Gastrocnemius medialis (tissue), 4 donors: ENCODE measurements around the gene UBA6. TPM values are rescaled to one million over a fixed set of nuclear protein-coding genes. Genes with fewer than 3 reads are reported as not detected.

Experiments
- ATAC-seq, 2 donors: fragments of 150-250 bp; one replicate each; pipeline ENCODE4 v1.9.1; 2016
- DNase-seq, 2 donors: peaks; one replicate each; pipeline ENCODE4 v3.0.0-alpha.2; 2019
- H3K27ac ChIP-seq, 4 donors: fragments of 200-600 bp; sonication (generic); 1 replicate in 1 of 4; 2 replicates in 3 of 4; pipeline ENCODE4 v1.5.1; 2016 to 2018; ENCODE audit warnings: mild to moderate bottlenecking in 2 of 4, moderate library complexity in 1 of 4
- H3K27me3 ChIP-seq, 3 donors: fragments of 200-600 bp; sonication (generic) in 2 of 3; 1 replicate in 1 of 3; 2 replicates in 2 of 3; pipeline versions ENCODE4 v1.5.1 to v1.6.0; 2016 to 2019; ENCODE audit warnings: mild to moderate bottlenecking in 1 of 3, moderate library complexity in 1 of 3
- H3K36me3 ChIP-seq, 2 donors: fragments of 200-600 bp; sonication (generic) in 1 of 2; one replicate each; pipeline ENCODE4 v1.5.1; 2017 to 2018
- H3K4me1 ChIP-seq, 2 donors: fragments of 200-600 bp; sonication (generic) in 1 of 2; one replicate each; pipeline ENCODE4 v1.5.1; 2016 to 2017; ENCODE audit warnings: mild to moderate bottlenecking in 2 of 2
- H3K4me3 ChIP-seq, 4 donors: fragments of 200-600 bp; sonication (generic) in 3 of 4; 1 replicate in 1 of 4; 2 replicates in 3 of 4; pipeline ENCODE4 v1.5.1; 2016 to 2019; ENCODE audit warnings: mild to moderate bottlenecking in 2 of 4
- H3K9me3 ChIP-seq, 3 donors: fragments of 200-600 bp; sonication (generic) in 2 of 3; 1 replicate in 1 of 3; 2 replicates in 2 of 3; pipeline ENCODE4 v1.5.1; 2016 to 2019
- CTCF ChIP-seq, 5 experiments: fragments of 450-650 bp in 3 of 5; fragments of 200-600 bp in 2 of 5; sonication (generic) in 2 of 5; IDR thresholded peaks in 4 of 5; conservative IDR thresholded peaks in 1 of 5; 1 replicate in 4 of 5; 2 replicates in 1 of 5; pipeline ENCODE4 v1.5.1; 2016 to 2019; ENCODE audit warnings: antibody characterized with exemption in 5 of 5, mild to moderate bottlenecking in 3 of 5, moderate library complexity in 3 of 5
- POLR2A ChIP-seq, 2 donors: fragments of 450-650 bp; IDR thresholded peaks; one replicate each; pipeline ENCODE4 v1.6.1; 2017; ENCODE audit warnings: antibody characterized with exemption in 2 of 2, mild to moderate bottlenecking in 2 of 2, moderate library complexity in 2 of 2
- in situ Hi-C, 4 donors: fragments of 200-750 bp; cut with MboI; loops; one replicate each; pipeline versions ENCODE4 v1.15.0 to v1.8.0; 2017; ENCODE audit warnings: low sequenced_read_pairs in 4 of 4
- intact Hi-C: fragments of 100-400 bp; cut with DNase I; formaldehyde crosslinking; loops from one replicate; pipeline ENCODE4 v1.15.1; 2023; ENCODE audit warnings: low total_unique reads
- total RNA-seq, 4 donors: library from RNA; depleted of rRNA; stranded (reverse); fragments of >200 nt; gene quantifications; one replicate each; pipeline versions ENCODE4 v1.1.0 to v1.2.3, GENCODE V29; 2016

UBA6 gene
- total RNA-seq, 4 donors from 2014 or later: 38.9 to 103 (median 46.3) TPM

DNA sequence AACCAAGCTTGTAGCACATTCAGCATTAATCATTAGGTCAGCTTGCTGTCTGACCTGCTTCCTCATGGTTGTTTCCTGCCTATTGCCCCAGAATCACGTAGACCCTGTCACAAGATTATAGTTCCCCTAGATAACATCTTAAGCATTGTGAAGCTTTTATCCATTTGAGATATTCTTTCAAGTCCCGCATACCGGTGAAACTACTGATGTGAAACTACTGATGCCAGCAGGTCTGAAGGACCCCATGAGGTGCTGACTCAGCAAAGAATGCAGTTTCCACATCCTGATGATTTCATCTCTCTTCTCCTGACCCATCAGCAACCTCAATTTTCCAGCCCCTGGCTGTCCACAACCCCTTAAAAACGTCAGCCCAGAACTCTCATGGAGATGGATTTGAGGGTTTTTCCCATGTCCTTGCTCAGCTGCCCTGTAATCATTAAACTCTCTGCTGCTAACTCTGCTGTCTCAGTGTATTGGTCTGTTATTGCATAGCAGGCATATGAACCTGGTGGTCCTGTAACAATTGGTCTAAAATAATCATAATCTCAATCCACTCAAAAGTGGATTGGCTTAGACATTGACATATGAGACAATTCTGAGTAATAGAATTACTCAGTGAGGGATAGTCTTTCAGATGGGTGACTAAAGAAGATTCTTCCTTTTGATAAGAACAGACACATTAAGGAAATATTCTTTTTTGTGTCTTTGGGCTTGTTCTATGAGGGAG lies 26.3 kb upstream of the UBA6 start:
- DNase-seq (no peak), ATAC-seq (no peak)
- Histone ChIP-seq H3K36me3 (no peaks in the 10 kb centered on the region), H3K27ac (no peak overlapping the region), H3K9me3 (no peaks in the 10 kb centered on the region), H3K4me1 (no peaks in the 10 kb centered on the region), H3K4me3 (no peak overlapping the region), H3K27me3 (no peaks in the 10 kb centered on the region)
- in situ Hi-C loops (no loop called here), intact Hi-C loops (no loop called here)
- TF ChIP-seq POLR2A (IDR thresholded peaks at IDR 0.05): no peak

GRCh38 chr4:67725981-67726380 lies 25.0 kb upstream of the UBA6 start:
- H3K27me3 ChIP-seq: no peaks in the 10 kb centered on the region
- intact Hi-C loops (no loop called here), in situ Hi-C loops (no loop called here)
- TF ChIP-seq POLR2A (IDR thresholded peaks at IDR 0.05) (no peak), CTCF (IDR thresholded peaks at IDR 0.05 in 4 of 5, conservative IDR thresholded peaks at IDR 0.05 in 1 of 5) (no peak)
- DNase-seq: no peak
- H3K27ac ChIP-seq: no peak overlapping the region
- H3K9me3 ChIP-seq: no peaks in the 10 kb centered on the region
- no peaks in the 10 kb centered on the region for H3K4me1 ChIP-seq
- H3K36me3 ChIP-seq: no peaks in the 10 kb centered on the region
- no peak for ATAC-seq
- H3K4me3 ChIP-seq: no peak overlapping the region

GRCh38 chr4:67725132-67725531 lies 24.2 kb upstream of the UBA6 start:
- Histone ChIP-seq H3K27me3 (no peaks in the 10 kb centered on the region), H3K9me3 (no peaks in the 10 kb centered on the region), H3K4me1 (no peaks in the 10 kb centered on the region), H3K4me3 (no peak overlapping the region), H3K36me3 (no peaks in the 10 kb centered on the region), H3K27ac (no peak overlapping the region)
- in situ Hi-C loops: no loop called here
- no peak for ATAC-seq
- DNase-seq: no peak
- TF ChIP-seq CTCF (IDR thresholded peaks at IDR 0.05 in 4 of 5, conservative IDR thresholded peaks at IDR 0.05 in 1 of 5): no peak
- no peak for TF ChIP-seq POLR2A (IDR thresholded peaks at IDR 0.05)
- intact Hi-C loops: no loop called here

- intact Hi-C loops: no loop called here
- H3K27me3 ChIP-seq: no peaks in the 10 kb centered on the region
- DNase-seq: no peak
- in situ Hi-C loops: no loop called here
- TF ChIP-seq POLR2A (IDR thresholded peaks at IDR 0.05) (no peak), CTCF (IDR thresholded peaks at IDR 0.05 in 4 of 5, conservative IDR thresholded peaks at IDR 0.05 in 1 of 5) (no peak)
- H3K4me3 ChIP-seq: no peak overlapping the region
- no peak for ATAC-seq
- no peaks in the 10 kb centered on the region for H3K36me3 ChIP-seq
- no peaks in the 10 kb centered on the region for H3K9me3 ChIP-seq
- no peaks in the 10 kb centered on the region for H3K4me1 ChIP-seq
- H3K27ac ChIP-seq: no peak overlapping the region
Observed at GRCh38 chr4:67723949-67724348, 23.0 kb upstream of the UBA6 start.

DNA sequence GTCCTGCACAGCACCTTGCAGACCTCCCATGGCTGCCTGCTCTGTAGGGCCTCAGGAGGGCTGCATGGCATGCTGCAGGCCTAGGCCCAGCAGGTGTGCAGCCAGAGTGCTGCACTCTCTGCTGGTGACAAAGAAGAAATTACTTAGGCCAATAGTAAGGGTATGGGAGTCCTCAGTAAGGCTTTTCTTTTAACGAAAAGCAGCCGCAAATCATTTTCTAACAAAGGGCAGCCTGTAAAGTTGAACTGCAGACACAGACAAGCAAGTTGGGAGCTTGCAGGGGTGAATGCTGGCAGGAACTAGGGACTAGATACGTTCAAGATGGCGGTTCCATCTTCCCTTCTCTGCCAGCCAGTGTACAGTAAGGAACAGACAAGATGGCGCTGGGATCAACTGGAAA lies 22.4 kb upstream of the UBA6 start:
- no peaks in the 10 kb centered on the region for H3K9me3 ChIP-seq
- intact Hi-C loops: no loop called here
- H3K4me3 ChIP-seq: no peak overlapping the region
- no peak for DNase-seq
- no peaks in the 10 kb centered on the region for H3K27me3 ChIP-seq
- H3K36me3 ChIP-seq: no peaks in the 10 kb centered on the region
- H3K27ac ChIP-seq: no peak overlapping the region
- no peak for ATAC-seq
- no peaks in the 10 kb centered on the region for H3K4me1 ChIP-seq
- TF ChIP-seq CTCF (IDR thresholded peaks at IDR 0.05 in 4 of 5, conservative IDR thresholded peaks at IDR 0.05 in 1 of 5) (no peak), POLR2A (IDR thresholded peaks at IDR 0.05) (no peak)
- in situ Hi-C loops: no loop called here
